Naive thymus-derived CD4-positive, alpha-beta T cell (primary cell): Measurements from ENCODE around the gene METTL8. TPM values are rescaled to one million over a fixed set of nuclear protein-coding genes. Genes with fewer than 3 reads are reported as not detected.
A peak's percentile ranks its signal among the peaks of the same experiment; 100 is the strongest.

Experiments
- ATAC-seq: fragments of 150-1000 bp; cut with Tn5 transposase; 2 replicates; pipeline ENCODE4 v1.10.0; 2021; ENCODE audit warnings: mild to moderate bottlenecking, moderate library complexity
- CTCF ChIA-PET: fragments of 350-600 bp; sonication (Branson Sonifier 250); formaldehyde crosslinking; loops from one replicate; lab custom pipeline; 2021; ENCODE audit warnings: antibody characterized with exemption; lab: Charles Lee
- POLR2A ChIA-PET: fragments of 350-600 bp; sonication (Branson Sonifier 250); formaldehyde crosslinking; loops from one replicate; lab custom pipeline; 2021; ENCODE audit warnings: antibody characterized with exemption, inconsistent platforms; lab: Charles Lee
- DNase-seq, 9 donors: peaks; one replicate each; pipeline versions ENCODE4 v3.0.0 to v3.0.0-alpha.2; 2020 to 2022; ENCODE audit warnings: mixed read lengths in 1 of 9
- H3K27ac ChIP-seq: one replicate; pipeline ENCODE4 v1.7.0; 2013; ENCODE audit warnings: mild to moderate bottlenecking, low read depth, low read length, moderate library complexity
- H3K27me3 ChIP-seq, 2 donors: one replicate each; pipeline ENCODE4 v1.7.0; 2013; ENCODE audit warnings: low read length in 2 of 2, mild to moderate bottlenecking in 2 of 2, moderate library complexity in 2 of 2; ENCODE audit not compliant: control insufficient read depth in 2 of 2, insufficient read depth in 2 of 2
- H3K36me3 ChIP-seq, 3 experiments: 1 replicate in 2 of 3; 2 replicates in 1 of 3; pipeline ENCODE4 v1.7.0; 2013; ENCODE audit warnings: low read length in 3 of 3, mild to moderate bottlenecking in 3 of 3, moderate library complexity in 1 of 3; ENCODE audit not compliant: insufficient read depth in 3 of 3, control insufficient read depth in 2 of 3
- H3K4me1 ChIP-seq, 2 donors: one replicate each; pipeline ENCODE4 v1.7.0; 2013; ENCODE audit warnings: low read length in 2 of 2, mild to moderate bottlenecking in 2 of 2, moderate library complexity in 1 of 2; ENCODE audit not compliant: control insufficient read depth in 2 of 2, insufficient read depth in 2 of 2
- H3K4me3 ChIP-seq: 2 replicates; pipeline ENCODE4 v1.7.0; 2013; ENCODE audit warnings: mild to moderate bottlenecking, low read length
- H3K9me3 ChIP-seq, 3 experiments: 1 replicate in 2 of 3; 2 replicates in 1 of 3; pipeline ENCODE4 v1.7.0; 2013; ENCODE audit warnings: low read length in 3 of 3; ENCODE audit not compliant: control insufficient read depth in 2 of 3
- H3K27ac Mint-ChIP-seq, 9 donors: one replicate each; pipeline ENCODE4 v1.8.0; 2020 to 2022; ENCODE audit warnings: mixed read lengths in 9 of 9, mild to moderate bottlenecking in 8 of 9, moderate library complexity in 5 of 9, inconsistent platforms in 2 of 9
- H3K27me3 Mint-ChIP-seq, 5 donors: one replicate each; pipeline ENCODE4 v1.8.0; 2021 to 2022; ENCODE audit warnings: mixed read lengths in 5 of 5, mild to moderate bottlenecking in 1 of 5
- H3K36me3 Mint-ChIP-seq, 5 donors: one replicate each; pipeline ENCODE4 v1.8.0; 2020 to 2022; ENCODE audit warnings: mixed read lengths in 5 of 5, mild to moderate bottlenecking in 3 of 5, inconsistent platforms in 1 of 5
- H3K4me1 Mint-ChIP-seq, 7 donors: one replicate each; pipeline ENCODE4 v1.8.0; 2020 to 2022; ENCODE audit warnings: mixed read lengths in 7 of 7, mild to moderate bottlenecking in 3 of 7, inconsistent platforms in 1 of 7
- H3K4me3 Mint-ChIP-seq, 10 donors: one replicate each; pipeline ENCODE4 v1.8.0; 2020 to 2022; ENCODE audit warnings: mild to moderate bottlenecking in 10 of 10, mixed read lengths in 10 of 10, moderate library complexity in 6 of 10, inconsistent platforms in 2 of 10
- H3K9me3 Mint-ChIP-seq, 11 donors: one replicate each; pipeline ENCODE4 v1.8.0; 2020 to 2022; ENCODE audit warnings: mixed read lengths in 11 of 11, mild to moderate bottlenecking in 4 of 11, inconsistent platforms in 1 of 11, moderate library complexity in 1 of 11
- intact Hi-C, 2 donors: fragments of 100-400 bp; cut with micrococcal nuclease; formaldehyde crosslinking; loops; one replicate each; pipeline ENCODE4 v1.15.1; 2023
- polyA plus RNA-seq, 2 donors: library from polyadenylated mRNA; unstranded; fragments of 300-500 nt; fragmentation: Illumina TruSeq; gene quantifications; one replicate each; pipeline ENCODE4 v1.2.3, GENCODE V29; 2021
- total RNA-seq, 6 experiments: library from RNA in 5 of 6; stranded (reverse) in 5 of 6; gene quantifications; 1 replicate in 5 of 6; 2 replicates in 1 of 6; pipeline ENCODE4 v1.2.3 and lab custom pipeline; 2021 to 2026

The METTL8 gene
- total RNA-seq, result 10 to 100 TPM; 11.8 to 21.6 (median 14.8) TPM
- polyA plus RNA-seq, result 10 to 100 TPM; 15.7 to 15.9 TPM
- total RNA-seq (lab: John Stamatoyannopoulos, UW), result 15.7 reads per million, percentile 45 among the genes with 10 or more reads in this experiment

- intact Hi-C loops, result loop anchor here (1.0 to 10.0 kb wide), 18 partner anchors 17 to 1849 kb away; partner anchors contain the start of genes DYNC1I2 (in 2 of the 2), GORASP2 (in 2 of the 2), HAT1 (in 2 of the 2) and PDK1 (in 2 of the 2)
- Mint-ChIP-seq H3K36me3 (peaks cover 0 to 37% (median 16%) of the 10 kb centered on the region in 5 donors), H3K4me1 (peaks cover 28 to 52% (median 48%) of the 10 kb centered on the region in 7 donors), H3K4me3 (peak within 1 kb of the TSS; percentile 82 to 97 (median 90)), H3K9me3 (peaks cover 0 to 11% (median 0%) of the 10 kb centered on the region in 11 donors), H3K27me3 (no peaks in the 10 kb centered on the region), H3K27ac (peak within 1 kb of the TSS; percentile 84 to 98 (median 95))
- ChIA-PET POLR2A (interaction anchor here (0.9 to 2.7 kb wide), 8 partner anchors 10 to 504 kb away, joined by 3 to 20 read pairs (median 3); partner anchors contain the start of gene GORASP2), CTCF (interaction anchor here (1.0 kb wide), 1 partner anchor 505 kb away, joined by 8 read pairs; the partner anchor contains the start of gene GORASP2)
- Histone ChIP-seq H3K27me3 (no peaks in the 10 kb centered on the region), H3K4me3 (peak within 1 kb of the TSS; percentile 87), H3K9me3 (no peaks in the 10 kb centered on the region), H3K4me1 (peaks cover 15 to 28% of the 10 kb centered on the region in 2 donors), H3K27ac (peak within 1 kb of the TSS; percentile 92), H3K36me3 (peaks cover 0 to 21% (median 0%) of the 10 kb centered on the region in 3 experiments)
- no peak for DNase-seq
- ATAC-seq, result no peak
Observed at GRCh38 chr2:171433763-171434012, at the start of gene METTL8. METTL8 (minus strand) TSS chr2:171433990; CDS start chr2:171392185, 41,805 bp downstream.

GRCh38 chr2:171482877-171483276 lies 49.1 kb upstream of the METTL8 start:
- Histone ChIP-seq H3K9me3 (no peaks in the 10 kb centered on the region), H3K4me1 (no peaks in the 10 kb centered on the region), H3K27me3 (no peaks in the 10 kb centered on the region), H3K4me3 (no peak overlapping the region), H3K27ac (no peak overlapping the region), H3K36me3 (peaks cover 0 to 46% (median 3%) of the 10 kb centered on the region in 3 experiments)
- intact Hi-C loops, result no loop called here
- CTCF ChIA-PET, result no interaction called here
- H3K9me3 Mint-ChIP-seq, result peaks cover 0 to 3% (median 0%) of the 10 kb centered on the region in 11 donors
- peaks cover 0 to 10% (median 6%) of the 10 kb centered on the region in 7 donors for H3K4me1 Mint-ChIP-seq
- DNase-seq, result no peak
- ATAC-seq, result no peak
- H3K36me3 Mint-ChIP-seq, result peaks cover 6 to 77% (median 61%) of the 10 kb centered on the region in 5 donors
- POLR2A ChIA-PET, result no interaction called here
- no peak overlapping the region for H3K4me3 Mint-ChIP-seq
- peak overlapping the region in 1 of 9 donors; percentile 32 for H3K27ac Mint-ChIP-seq
- H3K27me3 Mint-ChIP-seq, result no peaks in the 10 kb centered on the region

GRCh38 chr2:171482308-171482707 lies 48.5 kb upstream of the METTL8 start:
- peaks cover 0 to 46% (median 3%) of the 10 kb centered on the region in 3 experiments for H3K36me3 ChIP-seq
- peak overlapping the region in 1 of 9 donors; percentile 25 for H3K27ac Mint-ChIP-seq

GRCh38 chr2:171480908-171481307 lies 47.1 kb upstream of the METTL8 start:
- Mint-ChIP-seq H3K4me3 (no peak overlapping the region), H3K4me1 (peaks cover 0 to 10% (median 6%) of the 10 kb centered on the region in 7 donors), H3K9me3 (no peaks in the 10 kb centered on the region), H3K27me3 (no peaks in the 10 kb centered on the region), H3K27ac (no peak overlapping the region), H3K36me3 (peaks cover 6 to 65% (median 46%) of the 10 kb centered on the region in 5 donors)
- H3K9me3 ChIP-seq, result no peaks in the 10 kb centered on the region
- peaks cover 0 to 55% (median 3%) of the 10 kb centered on the region in 3 experiments for H3K36me3 ChIP-seq
- DNase-seq (no peak), ATAC-seq (no peak)
- H3K4me1 ChIP-seq, result no peaks in the 10 kb centered on the region
- no peaks in the 10 kb centered on the region for H3K27me3 ChIP-seq
- no peak overlapping the region for H3K27ac ChIP-seq
- ChIA-PET POLR2A (no interaction called here), CTCF (no interaction called here)
- intact Hi-C loops, result no loop called here
- H3K4me3 ChIP-seq, result no peak overlapping the region

More at GRCh38 chr2:171482308-171482707, 48.5 kb upstream of the METTL8 start:
- ChIA-PET CTCF (no interaction called here), POLR2A (interaction anchor here (0.6 kb wide), 1 partner anchor 211 kb away, joined by 4 read pairs; no protein-coding TSS in a partner anchor)
- peaks cover 0 to 10% (median 6%) of the 10 kb centered on the region in 7 donors for H3K4me1 Mint-ChIP-seq
- no peaks in the 10 kb centered on the region for H3K4me1 ChIP-seq
- H3K4me3 ChIP-seq, result no peak overlapping the region
- no peak overlapping the region for H3K27ac ChIP-seq
- H3K9me3 ChIP-seq, result no peaks in the 10 kb centered on the region
- H3K27me3 ChIP-seq, result no peaks in the 10 kb centered on the region
- H3K9me3 Mint-ChIP-seq, result no peaks in the 10 kb centered on the region
- ATAC-seq (no peak), DNase-seq (no peak)
- H3K36me3 Mint-ChIP-seq, result peaks cover 6 to 73% (median 57%) of the 10 kb centered on the region in 5 donors
- intact Hi-C loops, result no loop called here
- H3K27me3 Mint-ChIP-seq, result no peaks in the 10 kb centered on the region
- H3K4me3 Mint-ChIP-seq, result no peak overlapping the region

GRCh38 chr2:171479154-171479814 lies 45.5 kb upstream of the METTL8 start:
- Mint-ChIP-seq H3K4me3 (no peak overlapping the region), H3K36me3 (peaks cover 11 to 64% (median 42%) of the 10 kb centered on the region in 5 donors), H3K9me3 (no peaks in the 10 kb centered on the region), H3K27me3 (no peaks in the 10 kb centered on the region), H3K27ac (no peak overlapping the region), H3K4me1 (peaks cover 0 to 4% (median 0%) of the 10 kb centered on the region in 7 donors)
- Histone ChIP-seq H3K4me1 (no peaks in the 10 kb centered on the region), H3K9me3 (no peaks in the 10 kb centered on the region), H3K27me3 (no peaks in the 10 kb centered on the region), H3K36me3 (peaks cover 0 to 63% (median 9%) of the 10 kb centered on the region in 3 experiments), H3K4me3 (no peak overlapping the region), H3K27ac (no peak overlapping the region)
- POLR2A ChIA-PET, result no interaction called here
- ATAC-seq (no peak), DNase-seq (no peak)
- CTCF ChIA-PET, result no interaction called here
- intact Hi-C loops, result no loop called here

- Mint-ChIP-seq H3K36me3 (peaks cover 12 to 70% (median 48%) of the 10 kb centered on the region in 5 donors), H3K9me3 (no peaks in the 10 kb centered on the region), H3K27me3 (no peaks in the 10 kb centered on the region), H3K4me1 (peaks cover 0 to 5% (median 0%) of the 10 kb centered on the region in 7 donors), H3K4me3 (no peak overlapping the region), H3K27ac (no peak overlapping the region)
- no peak overlapping the region for H3K27ac ChIP-seq
- H3K4me1 ChIP-seq, result no peaks in the 10 kb centered on the region
- no peaks in the 10 kb centered on the region for H3K27me3 ChIP-seq
- peaks cover 0 to 69% (median 12%) of the 10 kb centered on the region in 3 experiments for H3K36me3 ChIP-seq
- POLR2A ChIA-PET, result no interaction called here
- H3K9me3 ChIP-seq, result no peaks in the 10 kb centered on the region
- intact Hi-C loops, result no loop called here
- no peak for DNase-seq
- CTCF ChIA-PET, result no interaction called here
- ATAC-seq, result no peak
- no peak overlapping the region for H3K4me3 ChIP-seq
Observed at GRCh38 chr2:171478345-171478744, 44.6 kb upstream of the METTL8 start.
